Lower leg skin (tissue), 3 donors: ENCODE data around the gene VMA21.

Source experiments
- POLR2A ChIP-seq, 2 donors: fragments of 450-650 bp; IDR thresholded peaks; one replicate each; pipeline ENCODE4 v1.6.1; 2016 to 2017; ENCODE audit warnings: antibody characterized with exemption in 2 of 2, mild to moderate bottlenecking in 1 of 2, moderate library complexity in 1 of 2
- TF ChIP-seq, protein P1 (sequence below), 3 donors: fragments of 450-650 bp; IDR thresholded peaks; one replicate each; pipeline ENCODE4 v1.5.1; 2016; ENCODE audit warnings: antibody characterized with exemption in 3 of 3, mild to moderate bottlenecking in 3 of 3, moderate library complexity in 2 of 3

DNA sequence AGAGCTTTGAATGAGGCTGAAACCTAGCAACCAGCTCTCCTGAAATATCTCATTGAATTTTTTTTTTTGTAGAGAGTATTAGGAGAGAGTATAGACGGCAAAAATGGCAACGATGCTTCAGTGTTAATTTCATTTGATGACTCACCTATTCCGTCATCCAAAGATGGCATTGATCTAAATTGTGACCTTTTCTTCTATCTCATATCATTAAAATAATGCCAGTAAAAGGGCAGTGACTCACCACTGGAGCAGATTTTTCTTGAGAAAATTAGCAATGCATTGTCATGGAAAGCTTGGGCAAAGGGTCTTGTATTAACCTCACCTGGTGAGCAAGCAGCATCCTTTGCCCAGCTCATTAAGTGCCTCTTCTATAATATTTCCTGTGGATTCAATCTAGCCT lies 19.6 kb downstream of the VMA21 start:
- TF ChIP-seq, protein P1, sequence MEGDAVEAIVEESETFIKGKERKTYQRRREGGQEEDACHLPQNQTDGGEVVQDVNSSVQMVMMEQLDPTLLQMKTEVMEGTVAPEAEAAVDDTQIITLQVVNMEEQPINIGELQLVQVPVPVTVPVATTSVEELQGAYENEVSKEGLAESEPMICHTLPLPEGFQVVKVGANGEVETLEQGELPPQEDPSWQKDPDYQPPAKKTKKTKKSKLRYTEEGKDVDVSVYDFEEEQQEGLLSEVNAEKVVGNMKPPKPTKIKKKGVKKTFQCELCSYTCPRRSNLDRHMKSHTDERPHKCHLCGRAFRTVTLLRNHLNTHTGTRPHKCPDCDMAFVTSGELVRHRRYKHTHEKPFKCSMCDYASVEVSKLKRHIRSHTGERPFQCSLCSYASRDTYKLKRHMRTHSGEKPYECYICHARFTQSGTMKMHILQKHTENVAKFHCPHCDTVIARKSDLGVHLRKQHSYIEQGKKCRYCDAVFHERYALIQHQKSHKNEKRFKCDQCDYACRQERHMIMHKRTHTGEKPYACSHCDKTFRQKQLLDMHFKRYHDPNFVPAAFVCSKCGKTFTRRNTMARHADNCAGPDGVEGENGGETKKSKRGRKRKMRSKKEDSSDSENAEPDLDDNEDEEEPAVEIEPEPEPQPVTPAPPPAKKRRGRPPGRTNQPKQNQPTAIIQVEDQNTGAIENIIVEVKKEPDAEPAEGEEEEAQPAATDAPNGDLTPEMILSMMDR (IDR thresholded peaks at IDR 0.05) = no peak
- no peak for TF ChIP-seq POLR2A (IDR thresholded peaks at IDR 0.05)
